Chondrocyte (in vitro differentiated cells): ENCODE data around the gene S100A12. TPM values are rescaled to one million over a fixed set of nuclear protein-coding genes. Genes with fewer than 3 reads are reported as not detected.

Source experiments
- DNase-seq: peaks from one replicate; pipeline ENCODE4 v3.0.0; 2021; ENCODE audit warnings: mixed read lengths, low spot score
- H3K27ac Mint-ChIP-seq: one replicate; pipeline ENCODE4 v1.8.0; 2021; ENCODE audit warnings: mild to moderate bottlenecking, moderate library complexity, mixed read lengths; ENCODE audit not compliant: unreplicated experiment
- H3K27me3 Mint-ChIP-seq: 2 replicates; pipeline ENCODE4 v1.8.0; 2021; ENCODE audit warnings: low read depth, mixed read lengths
- H3K36me3 Mint-ChIP-seq: 2 replicates; pipeline ENCODE4 v1.8.0; 2021; ENCODE audit warnings: low read depth, mixed read lengths
- H3K4me1 Mint-ChIP-seq: 2 replicates; pipeline ENCODE4 v1.8.0; 2021; ENCODE audit warnings: low read depth, mild to moderate bottlenecking, mixed read lengths
- H3K4me3 Mint-ChIP-seq: one replicate; pipeline ENCODE4 v1.8.0; 2021; ENCODE audit warnings: mild to moderate bottlenecking, moderate library complexity, mixed read lengths; ENCODE audit not compliant: unreplicated experiment
- H3K9me3 Mint-ChIP-seq: 2 replicates; pipeline ENCODE4 v1.8.0; 2021; ENCODE audit warnings: low read depth, mixed read lengths
- total RNA-seq: library from RNA; stranded (reverse); gene quantifications from 3 replicates; pipeline ENCODE4 v1.2.1, GENCODE V29; 2021
- TF ChIP-seq, protein P1 (sequence below): fragments of 200-600 bp; sonication (generic); IDR thresholded peaks from 2 replicates; pipeline ENCODE4 v1.5.0; 2021; ENCODE audit warnings: antibody characterized with exemption, mild to moderate bottlenecking, moderate library complexity

The S100A12 gene
- total RNA-seq, 1 donor from 2014 or later = not detected

DNA sequence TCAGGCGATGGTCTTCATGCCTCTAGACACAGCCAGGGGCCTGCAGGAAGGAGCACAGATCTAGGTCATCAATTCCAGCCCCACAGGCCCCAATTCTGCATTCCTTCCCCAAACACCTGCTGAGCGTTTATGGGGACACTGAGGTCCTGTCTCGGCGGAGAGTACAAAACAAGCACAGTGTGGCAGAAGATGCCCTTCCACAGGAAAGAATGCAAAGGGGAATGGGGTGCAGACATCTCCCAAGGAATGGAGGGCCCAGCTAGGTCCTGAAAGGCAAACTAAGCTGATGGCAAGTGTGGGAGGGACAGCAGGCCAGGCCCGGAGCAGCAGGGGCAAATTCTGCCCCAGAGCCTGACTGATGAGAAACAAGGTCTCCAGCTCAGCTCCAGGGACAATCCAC lies 19.0 kb upstream of the S100A12 start:
- H3K27ac Mint-ChIP-seq = no peak overlapping the region
- no peak overlapping the region for H3K4me3 Mint-ChIP-seq
- H3K27me3 Mint-ChIP-seq = peaks cover 20% of the 10 kb centered on the region

DNA sequence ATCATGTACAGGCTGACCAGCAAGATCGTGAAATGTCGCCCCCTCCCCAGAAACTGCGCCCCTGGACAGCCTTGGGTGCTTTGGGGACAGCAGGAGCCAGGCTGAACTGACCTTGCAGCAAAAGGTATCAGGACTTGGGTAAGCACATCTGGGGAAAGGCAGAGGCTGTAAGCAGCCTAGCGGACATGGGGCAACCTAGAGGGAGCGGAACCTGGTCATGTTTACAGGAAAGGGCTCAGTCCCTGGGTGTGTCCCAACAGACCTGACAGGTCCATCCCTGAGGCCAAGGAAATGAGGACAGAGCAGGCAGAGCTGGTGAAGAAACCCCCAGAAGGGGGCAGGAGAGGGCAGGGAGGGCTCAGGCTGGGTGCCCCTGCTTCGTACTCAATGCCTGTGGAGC lies 18.5 kb upstream of the S100A12 start:
- DNase-seq = no peak
- Mint-ChIP-seq H3K4me1 (no peaks in the 10 kb centered on the region), H3K27me3 (peaks cover 22% of the 10 kb centered on the region), H3K27ac (no peak overlapping the region), H3K4me3 (no peak overlapping the region), H3K36me3 (no peaks in the 10 kb centered on the region), H3K9me3 (no peaks in the 10 kb centered on the region)
- TF ChIP-seq, protein P1, sequence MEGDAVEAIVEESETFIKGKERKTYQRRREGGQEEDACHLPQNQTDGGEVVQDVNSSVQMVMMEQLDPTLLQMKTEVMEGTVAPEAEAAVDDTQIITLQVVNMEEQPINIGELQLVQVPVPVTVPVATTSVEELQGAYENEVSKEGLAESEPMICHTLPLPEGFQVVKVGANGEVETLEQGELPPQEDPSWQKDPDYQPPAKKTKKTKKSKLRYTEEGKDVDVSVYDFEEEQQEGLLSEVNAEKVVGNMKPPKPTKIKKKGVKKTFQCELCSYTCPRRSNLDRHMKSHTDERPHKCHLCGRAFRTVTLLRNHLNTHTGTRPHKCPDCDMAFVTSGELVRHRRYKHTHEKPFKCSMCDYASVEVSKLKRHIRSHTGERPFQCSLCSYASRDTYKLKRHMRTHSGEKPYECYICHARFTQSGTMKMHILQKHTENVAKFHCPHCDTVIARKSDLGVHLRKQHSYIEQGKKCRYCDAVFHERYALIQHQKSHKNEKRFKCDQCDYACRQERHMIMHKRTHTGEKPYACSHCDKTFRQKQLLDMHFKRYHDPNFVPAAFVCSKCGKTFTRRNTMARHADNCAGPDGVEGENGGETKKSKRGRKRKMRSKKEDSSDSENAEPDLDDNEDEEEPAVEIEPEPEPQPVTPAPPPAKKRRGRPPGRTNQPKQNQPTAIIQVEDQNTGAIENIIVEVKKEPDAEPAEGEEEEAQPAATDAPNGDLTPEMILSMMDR = no peak

More for the DNA sequence above, 19.0 kb upstream of the S100A12 start:
- no peaks in the 10 kb centered on the region for H3K9me3 Mint-ChIP-seq
- H3K36me3 Mint-ChIP-seq = no peaks in the 10 kb centered on the region
- TF ChIP-seq, protein P1 = no peak
- DNase-seq = no peak
- no peaks in the 10 kb centered on the region for H3K4me1 Mint-ChIP-seq

DNA sequence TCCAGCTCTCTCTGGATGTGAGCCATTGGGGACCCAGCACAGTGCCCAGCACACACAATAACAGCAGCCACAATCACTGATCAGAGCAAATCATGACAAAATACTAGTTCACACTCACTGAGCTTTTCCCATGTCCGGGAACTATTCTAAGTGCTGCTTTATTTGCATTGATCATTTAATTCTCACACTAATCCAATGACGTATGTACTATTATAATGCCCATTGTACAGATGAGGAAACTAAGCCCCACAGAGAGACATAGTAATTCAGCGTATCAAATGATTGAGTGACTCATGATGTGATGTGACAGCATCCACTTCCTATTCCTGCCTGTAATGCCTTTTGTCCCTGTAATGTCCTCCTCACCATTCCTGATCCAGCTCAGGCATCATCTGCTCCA lies 17.4 kb upstream of the S100A12 start:
- Mint-ChIP-seq H3K4me3 (no peak overlapping the region), H3K36me3 (no peaks in the 10 kb centered on the region), H3K4me1 (no peaks in the 10 kb centered on the region), H3K9me3 (no peaks in the 10 kb centered on the region), H3K27ac (no peak overlapping the region), H3K27me3 (peaks cover 22% of the 10 kb centered on the region)
- DNase-seq = no peak
- TF ChIP-seq, protein P1 = no peak

DNA sequence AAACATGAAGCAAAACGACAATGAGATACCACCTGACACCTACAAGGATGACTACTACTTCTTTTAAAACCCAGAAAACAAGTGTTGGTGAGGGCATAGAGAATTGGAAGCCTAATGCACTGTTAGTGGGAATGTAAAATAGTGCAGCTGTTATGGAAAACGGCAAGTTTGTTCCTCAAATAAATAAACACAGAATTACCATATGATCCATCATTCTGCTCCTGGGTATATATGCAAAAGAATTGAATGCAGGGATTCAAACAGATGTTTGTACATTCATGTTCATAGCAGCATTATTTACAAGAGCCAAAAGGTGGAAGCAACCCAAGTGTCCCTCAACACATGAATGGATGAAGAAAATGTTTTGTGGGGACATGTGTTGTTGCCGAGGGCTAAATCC lies 16.8 kb upstream of the S100A12 start:
- DNase-seq = no peak
- H3K36me3 Mint-ChIP-seq = no peaks in the 10 kb centered on the region
- TF ChIP-seq, protein P1 = no peak
- H3K27ac Mint-ChIP-seq = no peak overlapping the region
- peaks cover 20% of the 10 kb centered on the region for H3K27me3 Mint-ChIP-seq
- no peak overlapping the region for H3K4me3 Mint-ChIP-seq
- no peaks in the 10 kb centered on the region for H3K4me1 Mint-ChIP-seq
- no peaks in the 10 kb centered on the region for H3K9me3 Mint-ChIP-seq

DNA sequence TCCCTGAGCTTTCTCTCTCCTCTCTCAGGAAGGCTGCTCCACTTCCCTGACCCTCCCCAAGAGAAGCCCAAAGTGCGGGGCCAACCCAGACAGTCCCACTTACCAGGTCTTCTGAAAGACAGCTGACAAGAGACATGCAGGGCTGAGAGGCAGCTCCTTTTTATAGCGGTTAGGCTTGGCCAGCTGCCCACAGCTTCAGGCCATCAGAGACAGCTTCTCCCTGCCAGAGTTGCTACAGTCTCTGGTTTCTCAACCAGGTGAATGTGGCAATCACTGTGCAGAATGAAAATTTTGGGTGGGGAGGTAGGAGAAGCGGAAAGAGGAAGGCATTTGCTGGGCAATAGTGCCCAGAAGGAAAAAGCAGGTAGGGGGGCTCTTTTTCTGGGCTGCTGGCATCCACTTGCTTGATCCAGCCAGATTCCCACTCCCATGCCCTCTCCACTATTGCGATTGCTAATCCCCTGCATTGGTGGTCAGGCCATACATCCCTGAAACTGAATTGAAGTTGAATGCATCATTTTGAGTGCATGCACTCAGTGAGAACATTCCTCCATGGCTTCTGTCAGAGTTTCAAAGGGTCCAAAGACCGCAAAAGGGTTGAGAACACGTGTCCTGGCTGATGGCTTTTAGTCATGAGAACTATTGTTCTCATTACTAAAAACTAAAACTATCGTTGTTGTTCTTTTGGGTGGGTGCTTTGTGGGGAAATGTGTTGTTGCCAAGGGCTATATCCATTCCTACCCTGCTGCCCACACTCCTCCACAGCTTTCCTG lies 15.7 kb upstream of the S100A12 start, which contains the start of gene S100A8:
Gene S100A8 (minus strand): TSS at position 136 of the 773 bp plus-strand sequence. CDS start 538 bp downstream, outside the sequence.
- Mint-ChIP-seq H3K27me3 (peaks cover 18% of the 10 kb centered on the region), H3K27ac (no peak within 1 kb of the TSS), H3K4me3 (no peak within 1 kb of the TSS), H3K36me3 (no peaks in the 10 kb centered on the region), H3K4me1 (no peaks in the 10 kb centered on the region), H3K9me3 (no peaks in the 10 kb centered on the region)
- no peak for DNase-seq
- TF ChIP-seq, protein P1 = no peak
